ENCODE results near the gene ARMC6. TPM values are rescaled to one million over a fixed set of nuclear protein-coding genes. Genes with fewer than 3 reads are reported as not detected.

ARMC6 gene
- total RNA-seq, 4 donors from 2014 or later = 18.2 to 26.3 (median 24.5) TPM

DNA sequence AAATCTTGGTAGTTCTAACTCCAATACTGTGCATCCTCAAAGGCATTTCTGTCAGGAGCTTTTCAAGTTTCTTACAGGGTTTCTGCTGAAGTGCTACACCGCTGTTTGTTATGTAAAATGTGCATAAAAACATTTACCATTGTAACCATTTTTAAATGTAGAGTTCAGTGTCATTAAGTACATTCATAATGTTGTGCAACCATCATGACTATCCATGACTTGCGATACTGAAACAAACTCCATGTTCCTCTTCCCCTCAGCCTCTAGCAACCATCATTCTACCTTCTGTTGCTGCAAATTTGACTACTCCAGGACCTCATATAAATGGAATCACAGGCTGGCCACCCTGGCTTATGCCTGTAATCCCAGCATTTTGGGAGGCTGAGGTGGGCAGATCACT, 16.0 kb downstream of the ARMC6 start:
- Histone ChIP-seq H3K27me3 (no peaks in the 10 kb centered on the region), H3K36me3 (peaks cover 0 to 41% (median 0%) of the 10 kb centered on the region in 3 donors), H3K27ac (no peak overlapping the region), H3K9me3 (no peaks in the 10 kb centered on the region), H3K4me1 (no peaks in the 10 kb centered on the region), H3K4me3 (no peak overlapping the region)
- TF ChIP-seq, protein P1, sequence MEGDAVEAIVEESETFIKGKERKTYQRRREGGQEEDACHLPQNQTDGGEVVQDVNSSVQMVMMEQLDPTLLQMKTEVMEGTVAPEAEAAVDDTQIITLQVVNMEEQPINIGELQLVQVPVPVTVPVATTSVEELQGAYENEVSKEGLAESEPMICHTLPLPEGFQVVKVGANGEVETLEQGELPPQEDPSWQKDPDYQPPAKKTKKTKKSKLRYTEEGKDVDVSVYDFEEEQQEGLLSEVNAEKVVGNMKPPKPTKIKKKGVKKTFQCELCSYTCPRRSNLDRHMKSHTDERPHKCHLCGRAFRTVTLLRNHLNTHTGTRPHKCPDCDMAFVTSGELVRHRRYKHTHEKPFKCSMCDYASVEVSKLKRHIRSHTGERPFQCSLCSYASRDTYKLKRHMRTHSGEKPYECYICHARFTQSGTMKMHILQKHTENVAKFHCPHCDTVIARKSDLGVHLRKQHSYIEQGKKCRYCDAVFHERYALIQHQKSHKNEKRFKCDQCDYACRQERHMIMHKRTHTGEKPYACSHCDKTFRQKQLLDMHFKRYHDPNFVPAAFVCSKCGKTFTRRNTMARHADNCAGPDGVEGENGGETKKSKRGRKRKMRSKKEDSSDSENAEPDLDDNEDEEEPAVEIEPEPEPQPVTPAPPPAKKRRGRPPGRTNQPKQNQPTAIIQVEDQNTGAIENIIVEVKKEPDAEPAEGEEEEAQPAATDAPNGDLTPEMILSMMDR (IDR thresholded peaks at IDR 0.05) = no peak
- TF ChIP-seq POLR2A (IDR thresholded peaks at IDR 0.05) = no peak
- DNase-seq = no peak

DNA sequence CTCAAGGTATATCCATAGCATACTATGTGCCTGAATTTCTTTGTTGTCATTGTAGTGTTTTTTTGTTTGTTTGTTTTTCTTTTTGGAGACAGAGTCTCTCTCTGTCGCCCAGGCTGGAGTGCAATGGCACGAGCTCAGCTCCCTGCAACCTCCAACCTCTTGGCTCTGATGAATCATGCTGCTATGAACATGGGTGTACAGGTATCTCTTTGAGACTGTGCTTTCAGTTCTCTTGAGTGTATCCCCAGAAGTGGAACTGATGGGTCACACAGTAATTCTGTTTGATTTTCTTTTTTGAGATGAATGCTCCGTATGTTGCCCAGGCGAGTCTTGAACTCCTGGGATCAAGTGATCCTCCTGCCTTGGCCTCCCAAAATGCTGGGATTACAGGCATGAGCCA, 16.7 kb downstream of the ARMC6 start:
- Histone ChIP-seq H3K36me3 (peaks cover 0 to 43% (median 0%) of the 10 kb centered on the region in 3 donors), H3K9me3 (no peaks in the 10 kb centered on the region), H3K4me3 (no peak overlapping the region), H3K27ac (no peak overlapping the region), H3K4me1 (no peaks in the 10 kb centered on the region), H3K27me3 (no peaks in the 10 kb centered on the region)
- TF ChIP-seq, protein P1 (IDR thresholded peaks at IDR 0.05) = no peak
- TF ChIP-seq POLR2A (IDR thresholded peaks at IDR 0.05) = no peak
- DNase-seq = no peak

DNA sequence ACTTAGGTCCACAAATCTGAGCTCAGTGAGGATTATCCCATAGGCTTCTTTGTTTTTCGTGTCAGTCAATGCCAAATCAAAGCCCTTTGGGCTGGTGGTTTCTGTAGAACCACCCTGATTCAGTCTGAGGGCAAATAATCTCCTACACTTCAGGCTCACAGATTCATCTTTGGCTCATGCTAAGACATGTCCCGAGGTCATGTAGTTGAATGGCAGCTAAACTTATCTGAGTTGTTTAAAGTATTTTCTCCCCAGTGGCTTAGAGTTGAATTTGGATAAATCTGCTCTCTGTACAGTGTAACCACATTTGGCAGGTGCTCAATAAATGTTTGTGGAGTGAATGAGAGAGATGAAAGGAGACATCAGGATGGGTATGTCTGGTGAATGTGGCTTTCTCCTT, 17.3 kb downstream of the ARMC6 start:
- Histone ChIP-seq H3K27me3 (no peaks in the 10 kb centered on the region), H3K36me3 (peaks cover 0 to 50% (median 0%) of the 10 kb centered on the region in 3 donors), H3K27ac (no peak overlapping the region), H3K9me3 (no peaks in the 10 kb centered on the region), H3K4me1 (no peaks in the 10 kb centered on the region), H3K4me3 (no peak overlapping the region)
- no peak for TF ChIP-seq POLR2A (IDR thresholded peaks at IDR 0.05)
- TF ChIP-seq, protein P1 (IDR thresholded peaks at IDR 0.05) = no peak
- no peak for DNase-seq

DNA sequence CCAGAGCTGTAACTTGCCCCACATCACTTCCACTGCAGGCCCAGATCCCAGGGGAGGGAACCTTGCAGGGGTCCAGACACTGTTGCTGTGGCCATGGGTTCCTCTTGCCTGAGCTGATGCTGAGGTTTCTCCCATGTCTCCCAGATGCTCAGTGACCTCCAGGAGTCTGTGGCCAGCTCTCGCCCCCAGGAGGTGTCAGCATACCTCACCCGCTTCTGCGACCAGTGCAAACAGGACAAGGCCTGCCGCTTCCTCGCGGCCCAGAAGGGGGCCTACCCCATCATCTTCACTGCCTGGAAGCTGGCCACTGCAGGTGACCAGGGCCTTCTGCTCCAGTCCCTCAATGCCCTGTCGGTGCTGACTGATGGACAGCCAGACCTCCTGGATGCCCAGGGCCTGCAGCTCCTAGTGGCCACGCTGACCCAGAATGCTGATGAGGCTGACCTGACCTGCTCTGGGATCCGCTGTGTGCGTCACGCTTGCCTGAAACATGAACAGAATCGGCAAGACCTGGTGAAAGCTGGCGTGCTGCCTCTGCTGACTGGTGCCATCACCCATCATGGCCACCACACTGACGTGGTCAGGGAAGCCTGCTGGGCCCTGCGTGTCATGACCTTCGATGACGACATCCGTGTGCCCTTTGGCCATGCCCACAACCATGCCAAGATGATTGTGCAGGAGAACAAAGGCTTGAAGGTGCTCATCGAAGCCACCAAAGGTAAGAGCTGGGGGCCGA, 18.2 kb downstream of the ARMC6 start:
- H3K4me3 ChIP-seq = peak overlapping the region in 1 of 4 donors; percentile 7
- peaks cover 0 to 46% (median 0%) of the 10 kb centered on the region in 3 donors for H3K36me3 ChIP-seq
- no peaks in the 10 kb centered on the region for H3K27me3 ChIP-seq
- no peak for DNase-seq
- no peaks in the 10 kb centered on the region for H3K9me3 ChIP-seq
- H3K4me1 ChIP-seq = no peaks in the 10 kb centered on the region
- H3K27ac ChIP-seq = no peak overlapping the region
- TF ChIP-seq POLR2A (IDR thresholded peaks at IDR 0.05) = no peak
- TF ChIP-seq, protein P1 (IDR thresholded peaks at IDR 0.05) = no peak

DNA sequence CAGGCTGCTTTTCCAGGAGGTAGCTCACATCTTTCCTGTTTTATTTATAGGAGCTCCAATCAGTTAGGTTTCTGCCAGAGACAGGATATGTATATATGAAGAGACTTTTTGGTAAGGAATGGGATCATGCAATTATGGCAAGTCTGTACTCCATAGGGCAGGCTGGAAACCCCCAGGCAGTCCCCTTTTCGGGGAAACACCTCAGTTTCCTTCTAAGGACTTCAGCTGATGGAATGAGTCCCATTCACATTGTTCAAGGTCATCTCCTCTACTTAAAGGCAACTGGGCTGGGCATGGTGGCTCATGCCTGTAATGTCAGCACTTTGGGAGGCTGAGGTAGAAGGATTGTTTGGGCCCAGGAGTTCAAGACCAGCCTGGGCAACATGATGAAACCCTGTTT, 19.5 kb downstream of the ARMC6 start:
- H3K4me3 ChIP-seq = no peak overlapping the region
- DNase-seq = no peak
- no peaks in the 10 kb centered on the region for H3K4me1 ChIP-seq
- H3K9me3 ChIP-seq = no peaks in the 10 kb centered on the region
- no peak for TF ChIP-seq POLR2A (IDR thresholded peaks at IDR 0.05)
- TF ChIP-seq, protein P1 (IDR thresholded peaks at IDR 0.05) = no peak
- H3K27me3 ChIP-seq = no peaks in the 10 kb centered on the region
- no peak overlapping the region for H3K27ac ChIP-seq
- H3K36me3 ChIP-seq = peaks cover 0 to 58% (median 0%) of the 10 kb centered on the region in 3 donors
